NT2/D1 (cell line): Measurements from ENCODE around the gene OSBP.
A peak's percentile ranks its signal among the peaks of the same experiment; 100 is the strongest.
"Not testable (repeated sequence)": the region's sequence is repeated elsewhere in the genome, so short reads cannot be mapped to it uniquely, and the experiment has no call there.

Source experiments
- DNase-seq: peaks from one replicate; pipeline ENCODE4 v3.0.0-alpha.2; 2011; ENCODE audit warnings: low read depth, low spot score
- H3K27me3 ChIP-seq: 2 replicates; pipeline ENCODE4 v1.6.0; 2011; ENCODE audit warnings: mild to moderate bottlenecking; ENCODE audit not compliant: insufficient read length, insufficient read depth
- H3K36me3 ChIP-seq: 2 replicates; pipeline ENCODE4 v1.6.1; 2011; ENCODE audit warnings: mild to moderate bottlenecking, low read length, mixed read lengths; ENCODE audit not compliant: insufficient read depth, insufficient read length
- H3K4me1 ChIP-seq: 2 replicates; pipeline ENCODE4 v1.5.1; 2011; ENCODE audit not compliant: insufficient read depth, insufficient read length
- H3K4me3 ChIP-seq: 2 replicates; pipeline ENCODE4 v1.5.1; 2011; ENCODE audit warnings: low read depth; ENCODE audit not compliant: insufficient read length
- H3K9ac ChIP-seq: 2 replicates; pipeline ENCODE4 v1.6.0; 2011; ENCODE audit warnings: low read depth; ENCODE audit not compliant: insufficient read length
- H3K9me3 ChIP-seq: 2 replicates; pipeline ENCODE4 v1.5.1; 2011; ENCODE audit warnings: mild to moderate bottlenecking, low read length; ENCODE audit not compliant: insufficient read depth
- SUZ12 ChIP-seq: IDR thresholded peaks from 2 replicates; pipeline ENCODE4 v1.6.1; 2011; ENCODE audit not compliant: insufficient read length, insufficient read depth; ENCODE audit errors: extremely low read depth
- YY1 ChIP-seq: IDR thresholded peaks from 2 replicates; pipeline ENCODE4 v1.6.1; 2011; ENCODE audit not compliant: insufficient read length, insufficient read depth
- ZNF274 ChIP-seq: IDR thresholded peaks from 2 replicates; pipeline ENCODE4 v1.6.1; 2011; ENCODE audit warnings: mild to moderate bottlenecking, low read depth, low read length

The OSBP gene

DNA sequence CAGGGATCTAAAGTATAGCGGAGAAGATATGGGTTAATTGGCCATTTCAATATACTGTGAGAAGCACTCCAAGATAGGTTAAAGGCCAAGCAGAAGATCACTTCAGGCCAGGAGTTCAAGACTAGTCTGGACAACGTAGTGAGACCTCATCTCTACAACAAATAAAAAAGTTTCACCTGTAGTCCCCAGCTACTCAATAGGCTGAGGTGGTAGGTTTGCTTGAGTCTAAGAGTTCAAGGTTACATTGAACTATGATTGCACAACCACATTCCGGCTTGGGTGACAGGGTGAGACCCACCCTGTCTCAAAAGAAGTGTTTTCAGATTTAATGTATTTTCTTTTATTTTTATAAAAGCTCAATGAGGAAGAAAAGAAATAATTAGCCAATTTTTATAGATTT is 27.8 kb upstream of the OSBP start:
- Histone ChIP-seq H3K36me3 (peaks cover 94% of the 10 kb centered on the region), H3K27me3 (no peaks in the 10 kb centered on the region), H3K4me3 (no peak overlapping the region), H3K9me3 (peaks cover 13% of the 10 kb centered on the region), H3K4me1 (no peaks in the 10 kb centered on the region), H3K9ac (no peak overlapping the region)
- DNase-seq: no peak
- TF ChIP-seq YY1 (no peak), SUZ12 (no peak), ZNF274 (no peak)

DNA sequence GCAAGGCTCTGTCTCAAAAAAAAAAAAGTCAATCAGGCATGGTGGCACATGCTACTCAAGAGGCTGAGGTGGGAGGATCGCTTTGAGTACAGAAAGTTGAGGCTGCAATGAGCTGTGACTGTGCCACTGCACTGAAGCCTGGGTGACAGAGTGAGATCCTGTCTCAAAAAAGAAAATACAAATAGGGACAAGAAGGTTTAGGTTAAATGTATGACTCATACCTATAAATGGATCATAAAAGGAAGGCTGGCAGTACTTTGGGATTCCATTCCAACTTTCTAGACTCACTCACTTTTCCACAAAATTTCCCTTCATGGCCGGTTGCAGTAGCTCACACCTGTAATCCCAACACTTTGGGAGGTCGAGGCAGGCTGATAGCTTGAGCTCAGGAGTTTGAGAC is 25.6 kb upstream of the OSBP start:
- Histone ChIP-seq H3K4me3 (no peak overlapping the region), H3K9me3 (peaks cover 10% of the 10 kb centered on the region), H3K27me3 (no peaks in the 10 kb centered on the region), H3K4me1 (no peaks in the 10 kb centered on the region), H3K9ac (no peak overlapping the region), H3K36me3 (peaks cover 94% of the 10 kb centered on the region)
- TF ChIP-seq YY1: no peak
- no peak for DNase-seq

DNA sequence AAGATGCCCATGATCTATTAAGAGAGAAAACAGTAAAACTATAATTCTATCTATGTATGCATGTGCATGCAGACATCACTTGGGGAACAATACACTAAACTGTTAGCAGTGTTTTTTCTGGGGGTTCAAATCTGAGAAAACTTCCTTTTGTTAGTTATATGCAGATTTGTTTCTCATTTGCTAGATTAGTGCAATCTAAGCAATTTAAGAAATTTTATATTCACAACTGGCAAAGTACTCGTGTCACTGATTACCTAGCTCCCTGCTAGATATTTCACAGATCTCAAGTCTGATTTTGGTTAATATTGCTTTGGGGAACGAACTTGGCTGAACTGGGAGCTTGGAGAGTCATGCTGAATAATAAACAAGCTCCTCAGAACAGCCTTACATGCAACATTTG is 14.9 kb upstream of the OSBP start:
- no peak for DNase-seq
- Histone ChIP-seq H3K36me3 (peaks cover 7% of the 10 kb centered on the region), H3K9me3 (no peaks in the 10 kb centered on the region), H3K27me3 (no peaks in the 10 kb centered on the region), H3K4me3 (no peak overlapping the region), H3K9ac (no peak overlapping the region), H3K4me1 (no peaks in the 10 kb centered on the region)
- TF ChIP-seq YY1 (no peak), ZNF274 (no peak), SUZ12 (no peak)

DNA sequence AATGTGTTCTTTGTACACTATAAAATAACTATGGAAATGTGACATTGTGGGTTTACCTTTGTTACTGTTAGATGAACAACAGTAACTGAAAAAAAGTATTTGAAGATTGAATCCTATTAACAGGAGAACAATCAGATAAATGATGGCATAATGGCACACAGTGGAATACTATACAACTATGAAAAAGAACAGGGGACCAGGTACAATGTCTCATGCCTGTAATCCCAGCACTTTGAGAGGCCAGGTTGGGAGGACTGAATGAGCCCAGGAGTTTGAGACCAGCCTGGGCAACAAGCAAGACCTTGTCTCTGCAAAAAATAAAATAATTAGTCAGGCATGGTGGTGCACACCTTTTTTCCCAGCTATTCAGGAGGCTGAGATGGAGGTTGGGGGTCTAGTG is 14.4 kb upstream of the OSBP start:
- Histone ChIP-seq H3K27me3 (no peaks in the 10 kb centered on the region), H3K36me3 (peaks cover 2% of the 10 kb centered on the region), H3K9ac (no peak overlapping the region), H3K4me3 (no peak overlapping the region), H3K4me1 (no peaks in the 10 kb centered on the region), H3K9me3 (no peaks in the 10 kb centered on the region)
- TF ChIP-seq YY1: no peak
- no peak for TF ChIP-seq SUZ12
- TF ChIP-seq ZNF274: no peak
- no peak for DNase-seq

DNA sequence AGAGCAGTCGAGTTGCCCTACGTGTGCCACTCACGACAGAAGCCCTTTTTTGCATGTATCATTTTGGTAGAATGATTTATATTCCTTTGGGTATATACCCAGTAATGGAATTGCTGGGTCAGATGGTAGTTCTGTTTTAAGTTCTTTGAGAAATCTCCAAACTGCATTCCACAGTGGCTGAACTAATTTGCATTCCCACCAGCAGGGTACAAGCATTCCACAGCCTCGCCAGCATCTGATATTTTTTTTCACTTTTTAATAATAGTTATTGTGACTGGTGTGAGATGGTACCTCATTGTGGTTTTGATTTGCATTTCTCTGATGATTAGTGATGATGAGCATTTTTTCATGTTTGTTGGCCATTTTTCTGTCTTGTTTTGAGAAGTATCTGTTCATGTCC is 11.4 kb upstream of the OSBP start:
- not testable (repeated sequence) for H3K9me3 ChIP-seq, DNase-seq, H3K27me3 ChIP-seq, H3K36me3 ChIP-seq, H3K4me1 ChIP-seq, H3K9ac ChIP-seq, H3K4me3 ChIP-seq

DNA sequence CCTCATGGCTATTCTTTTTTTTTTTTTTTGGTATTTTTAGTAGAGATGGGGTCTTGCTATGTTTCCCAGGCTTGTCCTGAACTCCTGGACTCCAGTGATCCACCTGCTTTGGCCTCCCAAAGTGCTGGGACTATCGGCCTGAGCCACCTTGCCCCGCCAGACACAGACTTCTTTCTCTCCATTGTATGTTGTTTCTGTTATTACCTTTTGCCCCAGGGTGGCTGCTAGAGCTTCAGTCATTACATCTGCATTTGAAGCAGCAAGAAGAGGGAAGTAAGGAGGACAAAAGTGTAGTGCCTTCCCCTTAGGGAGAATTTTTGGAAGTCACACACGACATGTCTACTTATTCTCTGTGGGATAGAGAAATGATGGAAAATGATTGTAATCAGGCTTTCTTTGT is 10.1 kb upstream of the OSBP start:
- no peak for TF ChIP-seq SUZ12
- no peak for TF ChIP-seq YY1
- no peak for TF ChIP-seq ZNF274
- Histone ChIP-seq H3K9ac (no peak overlapping the region), H3K9me3 (no peaks in the 10 kb centered on the region), H3K36me3 (no peaks in the 10 kb centered on the region), H3K4me3 (no peak overlapping the region), H3K4me1 (no peaks in the 10 kb centered on the region), H3K27me3 (no peaks in the 10 kb centered on the region)
- DNase-seq: no peak

DNA sequence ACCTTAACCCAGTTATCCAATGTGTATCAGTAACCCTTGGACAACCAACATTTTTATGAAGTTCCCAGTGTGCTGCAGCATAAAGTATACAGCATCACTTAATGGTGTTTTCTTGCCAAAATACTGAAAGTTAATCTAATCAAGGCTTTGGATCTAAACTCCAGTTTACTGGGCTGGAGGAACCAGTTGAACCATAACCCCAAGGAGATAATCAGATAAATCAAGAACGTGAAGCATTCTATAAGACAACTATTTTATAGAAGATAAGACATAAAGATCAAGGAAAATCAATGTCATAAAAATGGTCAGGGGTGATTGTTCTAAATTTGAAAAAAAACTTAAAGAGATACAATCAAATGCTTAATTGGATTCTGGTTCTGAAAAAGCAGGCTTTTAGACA is 2.3 kb upstream of the OSBP start:
- no peaks in the 10 kb centered on the region for H3K9me3 ChIP-seq
- H3K4me1 ChIP-seq: no peaks in the 10 kb centered on the region
- H3K4me3 ChIP-seq: no peak overlapping the region
- H3K9ac ChIP-seq: no peak overlapping the region
- no peaks in the 10 kb centered on the region for H3K27me3 ChIP-seq
- TF ChIP-seq ZNF274: no peak
- TF ChIP-seq YY1: no peak
- TF ChIP-seq SUZ12: no peak
- peaks cover 2% of the 10 kb centered on the region for H3K36me3 ChIP-seq
- no peak for DNase-seq

DNA sequence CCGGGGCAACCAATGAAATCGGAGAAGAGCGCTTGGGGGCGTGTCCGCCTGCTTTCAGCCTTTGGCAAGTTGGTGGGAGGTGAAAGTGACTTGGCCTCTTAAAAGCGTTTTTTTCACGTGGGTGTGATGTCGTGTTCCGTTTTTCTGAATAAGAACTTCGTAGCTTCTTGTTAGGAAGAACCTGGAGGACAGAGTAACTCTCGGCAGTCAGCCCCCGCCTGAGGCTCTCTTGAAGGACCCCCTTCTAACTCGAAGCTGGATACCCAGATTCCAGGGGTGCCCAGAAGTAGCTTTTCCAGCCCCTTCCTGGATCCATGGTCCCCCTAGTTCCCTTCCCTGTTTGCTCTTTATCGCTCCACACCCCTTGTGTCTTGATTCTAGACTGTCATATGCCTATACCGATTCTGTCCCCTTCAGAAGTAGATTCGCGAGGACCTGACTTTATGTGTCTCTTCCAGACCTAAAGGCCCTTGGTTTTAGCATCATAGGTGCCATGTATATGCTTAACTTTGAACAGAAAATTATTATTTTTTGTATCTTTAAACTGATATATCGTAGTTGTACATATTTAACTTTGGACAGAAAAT is 915 bp upstream of the OSBP start:
- TF ChIP-seq ZNF274 (no peak), SUZ12 (no peak), YY1 (no peak)
- no peaks in the 10 kb centered on the region for H3K9me3 ChIP-seq
- no peaks in the 10 kb centered on the region for H3K4me1 ChIP-seq
- H3K36me3 ChIP-seq: peaks cover 14% of the 10 kb centered on the region
- H3K27me3 ChIP-seq: no peaks in the 10 kb centered on the region
- H3K4me3 ChIP-seq: peak overlapping the region; percentile 66
- peak overlapping the region; percentile 65 for H3K9ac ChIP-seq
- no peak for DNase-seq
